Motor neuron (in vitro differentiated cells): ENCODE results near the gene OR1M1. TPM values are rescaled to one million over a fixed set of nuclear protein-coding genes. Genes with fewer than 3 reads are reported as not detected.
A peak's percentile ranks its signal among the peaks of the same experiment; 100 is the strongest.

Experiments
- ATAC-seq, 8 experiments: fragments of 200-7000 bp; cut with Tn5 transposase; replicated peaks in 6 of 8; 2 replicates each; pipeline ENCODE4 v1.8.0; 2021; ENCODE audit warnings: mild to moderate bottlenecking in 8 of 8, moderate library complexity in 8 of 8
- H3K27ac ChIP-seq, 2 donors: fragments of 250-450 bp; sonication (Bioruptor Pico); 2 replicates each; pipeline ENCODE4 v1.9.0; 2021; ENCODE audit warnings: antibody characterized with exemption in 2 of 2, mild to moderate bottlenecking in 2 of 2, moderate library complexity in 1 of 2
- H3K4me1 ChIP-seq, 2 donors: fragments of 250-450 bp; sonication (Bioruptor Pico); replicated peaks in 1 of 2; 2 replicates each; pipeline ENCODE4 v1.6.1; 2021; ENCODE audit warnings: antibody characterized with exemption in 2 of 2, mild to moderate bottlenecking in 2 of 2, moderate library complexity in 1 of 2
- H3K4me3 ChIP-seq, 5 donors: fragments of 250-450 bp; sonication (Bioruptor Pico); 2 replicates each; pipeline ENCODE4 v1.9.0; 2021; ENCODE audit warnings: antibody characterized with exemption in 5 of 5, mild to moderate bottlenecking in 5 of 5, moderate library complexity in 4 of 5
- WGBS, 10 experiments: fragments of 450-650 bp; shearing (Covaris generic); methylation state at CpG; one replicate each; pipeline ENCODE4 v1.0.0; 2022; 5-methylcytosine and 5-hydroxymethylcytosine counted together
- in situ Hi-C, 9 experiments: fragments of 400-800 bp; cut with MboI; loops; one replicate each; pipeline ENCODE4 v1.15.0; 2021; ENCODE audit warnings: low sequenced_read_pairs in 9 of 9, low pct_unique_long_range_greater_than_20kb in 2 of 9; ENCODE audit not compliant: unreplicated experiment in 9 of 9
- total RNA-seq, 8 experiments: library from RNA; unstranded; fragments of 300-600 nt; gene quantifications; 2 replicates each; pipeline versions ENCODE4 v1.2.3 to v1.2.4, GENCODE V29; 2022

OR1M1 gene
- total RNA-seq, 8 experiments from 2014 or later: 0.15 to 0.76 (median 0.21) TPM; not detected in 4

GRCh38 chr19:9107375-9107774 lies 20.5 kb downstream of the OR1M1 start, which contains the start of gene OR7G2:
Gene OR7G2 (minus strand): TSS chr19:9107475. CDS start chr19:9103243, 4,232 bp downstream.
- no peak for ATAC-seq
- WGBS, 10 experiments: 0 to 50% (median 17%) methylated on average over 2 to 8 of the region's 8 CpGs
- Histone ChIP-seq H3K27ac (no peak within 1 kb of the TSS), H3K4me1 (no peaks in the 10 kb centered on the region), H3K4me3 (no peak within 1 kb of the TSS)
- in situ Hi-C loops: no loop called here

DNA sequence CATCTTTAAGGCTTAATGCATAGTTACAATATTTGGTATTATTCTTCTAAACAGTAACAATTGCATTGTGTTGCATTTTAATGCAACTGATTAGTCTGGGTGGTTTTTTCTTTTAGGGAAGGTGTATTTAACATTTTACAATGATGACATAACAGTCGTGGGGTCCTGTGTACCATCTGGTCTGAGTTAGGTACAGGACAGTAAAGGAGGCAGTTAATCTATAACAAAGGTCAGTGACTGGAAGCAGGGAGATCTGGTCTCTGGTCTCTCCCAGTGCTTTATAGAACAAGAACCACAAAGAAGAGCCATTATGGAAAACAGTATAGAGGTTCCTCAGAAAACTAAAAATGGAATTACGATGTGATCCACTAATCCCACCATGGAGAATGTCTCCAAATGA lies 23.1 kb downstream of the OR1M1 start:
- no peak for ATAC-seq
- in situ Hi-C loops: no loop called here
- no peak overlapping the region for H3K4me3 ChIP-seq
- H3K27ac ChIP-seq: no peak overlapping the region
- no peaks in the 10 kb centered on the region for H3K4me1 ChIP-seq
- 0 to 51% (median 14%) methylated on average over 1 to 2 of the region's 2 CpGs; no CpG with 5 or more reads in 1 of the 10 experiments for WGBS, 10 experiments

DNA sequence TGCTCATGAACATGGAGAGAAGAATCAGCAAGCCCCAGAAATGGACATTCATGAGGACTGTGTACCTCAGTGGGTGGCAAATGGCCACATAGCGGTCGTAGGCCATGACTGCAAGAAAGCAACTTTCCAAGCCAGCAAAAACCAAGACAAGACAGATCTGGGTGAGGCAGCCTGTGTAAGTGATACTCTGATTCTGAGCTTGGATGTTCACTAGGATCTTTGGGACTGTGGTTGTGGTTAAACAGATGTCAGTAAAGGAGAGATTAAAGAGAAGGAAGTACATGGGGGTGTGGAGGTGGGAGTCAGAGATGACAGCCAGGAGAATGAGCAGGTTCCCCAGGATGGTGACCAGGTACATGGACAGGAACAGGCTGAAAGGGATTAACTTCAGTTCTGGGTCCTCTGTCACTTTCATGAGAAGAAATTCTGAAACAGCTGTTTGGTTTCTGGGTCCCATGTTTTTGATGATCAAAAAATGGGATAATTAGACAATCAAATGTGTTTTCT lies 28.5 kb downstream of the OR1M1 start, which contains the start of gene OR7G1:
OR7G1 (minus strand) TSS at position 457 of the 507 bp plus-strand sequence; CDS start at position 457, 0 bp downstream.
- in situ Hi-C loops: no loop called here
- no peak within 1 kb of the TSS for H3K27ac ChIP-seq

DNA sequence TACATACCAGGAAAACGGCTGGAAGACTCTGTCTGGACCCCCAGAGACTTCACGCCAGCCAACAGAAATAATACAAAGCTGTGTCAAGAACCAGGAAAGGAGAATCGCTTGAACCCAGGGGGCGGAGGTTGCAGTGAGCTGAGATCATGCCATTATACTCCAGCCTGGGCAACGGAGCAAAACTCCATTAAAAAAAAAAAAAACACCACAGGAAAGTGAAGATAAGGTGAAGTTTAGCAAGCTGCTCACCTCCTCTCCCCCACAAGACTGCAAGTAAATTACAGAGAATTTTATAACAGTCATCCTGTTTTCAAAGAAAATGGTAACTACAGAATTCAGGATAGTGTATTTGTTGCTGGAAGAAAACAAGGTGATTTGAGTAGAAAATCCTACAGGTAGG lies 29.7 kb downstream of the OR1M1 start:
- in situ Hi-C loops: no loop called here
- 20 to 56% (median 38%) methylated on average over 2 to 5 of the region's 5 CpGs; no CpG with 5 or more reads in 2 of the 10 experiments for WGBS, 10 experiments

More for the DNA sequence above, 28.5 kb downstream of the OR1M1 start, which contains the start of gene OR7G1:
- Histone ChIP-seq H3K4me3 (no peak within 1 kb of the TSS), H3K4me1 (no peaks in the 10 kb centered on the region)
- WGBS, 10 experiments: 40 to 65% (median 59%) methylated on average over 1 to 2 of the region's 2 CpGs; no CpG with 5 or more reads in 6 of the 10 experiments
- no peak for ATAC-seq

GRCh38 chr19:9126900-9127405 lies 40.1 kb downstream of the OR1M1 start, which contains the start of gene OR7G3:
Gene OR7G3 (minus strand): TSS chr19:9126950. CDS start chr19:9126950, 0 bp downstream.
- no peak within 1 kb of the TSS for H3K4me3 ChIP-seq
- no peak for ATAC-seq
- WGBS, 10 experiments: 4 to 42% methylated on average over 1 of the region's 1 CpG; no CpG with 5 or more reads in 8 of the 10 experiments
- in situ Hi-C loops: loop anchor here in 2 of 9 experiments (25.0 kb wide), 2 partner anchors 310 to 685 kb away; partner anchors contain the start of genes FBXL12 (in 1 of the 2) and ZNF266 (in 1 of the 2)
- H3K4me1 ChIP-seq: no peaks in the 10 kb centered on the region
- no peak within 1 kb of the TSS for H3K27ac ChIP-seq

More for the DNA sequence above, 29.7 kb downstream of the OR1M1 start:
- Histone ChIP-seq H3K4me3 (no peak overlapping the region), H3K4me1 (no peaks in the 10 kb centered on the region), H3K27ac (no peak overlapping the region)
- no peak for ATAC-seq

DNA sequence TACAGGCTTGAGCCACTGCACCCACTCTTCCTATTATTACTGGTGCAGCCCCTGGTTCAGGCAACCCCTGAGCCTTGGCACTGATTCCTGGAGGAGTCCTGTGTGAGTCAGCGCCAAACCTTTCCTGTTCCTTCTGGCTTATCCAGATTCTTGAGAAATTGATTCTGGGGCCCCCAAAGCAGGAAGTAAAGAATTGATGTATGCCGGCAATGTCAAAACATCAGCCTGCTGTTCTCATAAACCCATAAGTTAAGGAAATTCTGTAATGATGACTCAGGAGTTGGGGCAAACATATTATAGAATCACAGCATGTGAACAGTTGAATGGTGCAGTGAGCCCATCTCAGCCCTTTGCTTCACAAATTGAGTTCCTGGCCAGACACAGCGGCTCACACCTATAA lies 41.3 kb downstream of the OR1M1 start:
- in situ Hi-C loops: loop anchor here in 2 of 9 experiments (25.0 kb wide), 2 partner anchors 309 to 684 kb away; partner anchors contain the start of genes FBXL12 (in 1 of the 2) and ZNF266 (in 1 of the 2)
- no peak overlapping the region for H3K4me3 ChIP-seq
- H3K4me1 ChIP-seq: no peaks in the 10 kb centered on the region
- ATAC-seq: peak in 1 of 8 experiments; percentile 73
- 0 to 100% (median 71%) methylated on average over 1 to 3 of the region's 3 CpGs; no CpG with 5 or more reads in 1 of the 10 experiments for WGBS, 10 experiments
- H3K27ac ChIP-seq: no peak overlapping the region

- ATAC-seq: no peak
- no peak overlapping the region for H3K4me3 ChIP-seq
- WGBS, 10 experiments: 0 to 83% (median 37%) methylated on average over 1 of the region's 1 CpG; no CpG with 5 or more reads in 6 of the 10 experiments
- in situ Hi-C loops: loop anchor here in 2 of 9 experiments (25.0 kb wide), 2 partner anchors 306 to 681 kb away; partner anchors contain the start of genes FBXL12 (in 1 of the 2) and ZNF266 (in 1 of the 2)
- H3K4me1 ChIP-seq: no peaks in the 10 kb centered on the region
- no peak overlapping the region for H3K27ac ChIP-seq
These were observed 44.1 kb downstream of the OR1M1 start for GRCh38 chr19:9130965-9131364.

- H3K27ac ChIP-seq: no peak overlapping the region
- H3K4me3 ChIP-seq: no peak overlapping the region
- WGBS, 10 experiments: 42 to 69% (median 57%) methylated on average over 2 to 3 of the region's 5 CpGs; no CpG with 5 or more reads in 6 of the 10 experiments
- in situ Hi-C loops: loop anchor here in 2 of 9 experiments (25.0 kb wide), 2 partner anchors 305 to 680 kb away; partner anchors contain the start of genes FBXL12 (in 1 of the 2) and ZNF266 (in 1 of the 2)
- no peaks in the 10 kb centered on the region for H3K4me1 ChIP-seq
- no peak for ATAC-seq
These were observed 45.6 kb downstream of the OR1M1 start for GRCh38 chr19:9132422-9132821.

- 8 to 83% (median 41%) methylated on average over 2 to 8 of the region's 8 CpGs for WGBS, 10 experiments
- in situ Hi-C loops: loop anchor here in 2 of 9 experiments (25.0 kb wide), 2 partner anchors 298 to 673 kb away; partner anchors contain the start of genes FBXL12 (in 1 of the 2) and ZNF266 (in 1 of the 2)
- ATAC-seq: peak; percentile 4 to 34 (median 12)
These were observed 52.8 kb downstream of the OR1M1 start for GRCh38 chr19:9139609-9140158.

GRCh38 chr19:9140159-9140874 lies 53.5 kb downstream of the OR1M1 start, which contains the start of gene ZNF317:
Gene ZNF317 (plus strand): TSS chr19:9140397. CDS start chr19:9156017, 15,620 bp downstream.
- ATAC-seq: peak; percentile 94 to 99 (median 98)
- Histone ChIP-seq H3K27ac (peak within 1 kb of the TSS; percentile 85 to 90), H3K4me3 (peak within 1 kb of the TSS; percentile 78 to 96 (median 87)), H3K4me1 (peaks cover 0 to 4% of the 10 kb centered on the region in 2 donors)
- in situ Hi-C loops: loop anchor here in 2 of 9 experiments (25.0 kb wide), 2 partner anchors 297 to 672 kb away; partner anchors contain the start of genes FBXL12 (in 1 of the 2) and ZNF266 (in 1 of the 2)
- WGBS, 10 experiments: 0 to 3% (median 0%) methylated on average over 1 to 20 of the region's 43 CpGs; no CpG with 5 or more reads in 1 of the 10 experiments

More at GRCh38 chr19:9139609-9140158, 52.8 kb downstream of the OR1M1 start:
- H3K4me3 ChIP-seq: peak overlapping the region; percentile 78 to 96 (median 87)
- peaks cover 0 to 4% of the 10 kb centered on the region in 2 donors for H3K4me1 ChIP-seq
- H3K27ac ChIP-seq: peak overlapping the region; percentile 85 to 90

GRCh38 chr19:9144920-9145319 lies 58.1 kb downstream of the OR1M1 start:
- peaks cover 0 to 4% of the 10 kb centered on the region in 2 donors for H3K4me1 ChIP-seq
- in situ Hi-C loops: loop anchor here in 2 of 9 experiments (25.0 kb wide), 2 partner anchors 292 to 667 kb away; partner anchors contain the start of genes FBXL12 (in 1 of the 2) and ZNF266 (in 1 of the 2)
- 17 to 100% (median 97%) methylated on average over 1 to 5 of the region's 5 CpGs; no CpG with 5 or more reads in 2 of the 10 experiments for WGBS, 10 experiments
- H3K4me3 ChIP-seq: no peak overlapping the region
- ATAC-seq: no peak
- no peak overlapping the region for H3K27ac ChIP-seq
